Type B pancreatic cell (in vitro differentiated cells): ENCODE measurements around the gene TM4SF1. TPM values are rescaled to one million over a fixed set of nuclear protein-coding genes. Genes with fewer than 3 reads are reported as not detected.

Experiments
- DNase-seq: peaks from one replicate; pipeline ENCODE4 v3.0.0; 2021; ENCODE audit warnings: mixed read lengths; ENCODE audit not compliant: unreplicated experiment; ENCODE audit errors: extremely low spot score
- H3K27ac Mint-ChIP-seq: 2 replicates; pipeline ENCODE4 v1.8.0; 2021; ENCODE audit warnings: mild to moderate bottlenecking, mixed read lengths
- H3K27me3 Mint-ChIP-seq: 2 replicates; pipeline ENCODE4 v1.8.0; 2021; ENCODE audit warnings: mixed read lengths
- H3K36me3 Mint-ChIP-seq: 2 replicates; pipeline ENCODE4 v1.8.0; 2021; ENCODE audit warnings: mixed read lengths
- H3K4me1 Mint-ChIP-seq: one replicate; pipeline ENCODE4 v1.8.0; 2021; ENCODE audit warnings: mixed read lengths; ENCODE audit not compliant: unreplicated experiment
- H3K4me3 Mint-ChIP-seq: 2 replicates; pipeline ENCODE4 v1.8.0; 2021; ENCODE audit warnings: mild to moderate bottlenecking, mixed read lengths
- H3K9me3 Mint-ChIP-seq: 2 replicates; pipeline ENCODE4 v1.8.0; 2021; ENCODE audit warnings: mixed read lengths
- total RNA-seq: library from RNA; stranded (reverse); gene quantifications from 2 replicates; pipeline ENCODE4 v1.2.1, GENCODE V29; 2021; ENCODE audit warnings: low replicate concordance
- TF ChIP-seq, protein P1 (sequence below): fragments of 200-600 bp; sonication (generic); conservative IDR thresholded peaks from 2 replicates; pipeline ENCODE4 v1.5.0; 2021; ENCODE audit warnings: antibody characterized with exemption, mild to moderate bottlenecking

The TM4SF1 gene
- total RNA-seq, 1 donor from 2014 or later = 39.4 TPM

DNA sequence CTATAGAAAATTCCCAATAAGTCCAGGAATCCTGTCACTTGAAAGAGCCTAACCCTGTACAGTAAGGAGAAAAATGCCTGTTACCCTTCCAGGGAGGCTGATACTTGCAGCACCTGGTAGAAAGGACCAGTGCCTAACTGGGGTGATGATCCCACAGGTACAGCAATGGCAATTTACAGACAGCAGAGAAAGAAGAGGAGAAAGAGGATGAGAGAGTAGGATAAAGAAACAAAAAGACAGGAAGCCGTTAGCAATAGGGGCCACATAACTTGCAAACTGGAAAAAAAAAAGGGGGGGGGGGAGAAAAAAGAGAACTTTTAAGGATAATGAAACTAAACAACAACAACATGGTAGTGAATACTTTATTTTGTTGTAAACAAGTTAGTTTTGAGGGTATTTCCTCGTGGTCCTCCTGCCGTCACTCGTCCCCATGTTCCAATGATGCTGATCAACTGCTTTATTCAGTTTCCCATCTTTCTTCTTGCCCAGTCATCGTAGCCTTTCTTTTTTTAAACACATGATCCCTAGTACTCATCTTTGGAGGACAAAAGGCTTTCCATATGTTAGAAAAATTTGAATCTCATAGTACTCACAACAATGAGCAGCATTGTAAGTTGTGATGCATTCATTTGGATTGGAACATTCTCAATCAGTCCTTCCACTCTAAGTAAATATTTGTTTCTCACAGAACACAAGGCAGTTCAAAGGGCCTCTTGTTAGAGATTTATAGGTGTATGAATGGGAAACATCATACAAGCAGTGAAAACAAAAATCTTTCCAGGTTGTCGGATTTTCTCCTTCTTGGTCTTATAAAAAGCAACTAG, 8.6 kb downstream of the TM4SF1 start:
- peaks cover 3% of the 10 kb centered on the region for H3K36me3 Mint-ChIP-seq
- H3K4me3 Mint-ChIP-seq = no peak overlapping the region
- H3K4me1 Mint-ChIP-seq = peaks cover 32% of the 10 kb centered on the region
- H3K9me3 Mint-ChIP-seq = no peaks in the 10 kb centered on the region
- peak overlapping the region; percentile 69 for H3K27ac Mint-ChIP-seq
- TF ChIP-seq, protein P1, sequence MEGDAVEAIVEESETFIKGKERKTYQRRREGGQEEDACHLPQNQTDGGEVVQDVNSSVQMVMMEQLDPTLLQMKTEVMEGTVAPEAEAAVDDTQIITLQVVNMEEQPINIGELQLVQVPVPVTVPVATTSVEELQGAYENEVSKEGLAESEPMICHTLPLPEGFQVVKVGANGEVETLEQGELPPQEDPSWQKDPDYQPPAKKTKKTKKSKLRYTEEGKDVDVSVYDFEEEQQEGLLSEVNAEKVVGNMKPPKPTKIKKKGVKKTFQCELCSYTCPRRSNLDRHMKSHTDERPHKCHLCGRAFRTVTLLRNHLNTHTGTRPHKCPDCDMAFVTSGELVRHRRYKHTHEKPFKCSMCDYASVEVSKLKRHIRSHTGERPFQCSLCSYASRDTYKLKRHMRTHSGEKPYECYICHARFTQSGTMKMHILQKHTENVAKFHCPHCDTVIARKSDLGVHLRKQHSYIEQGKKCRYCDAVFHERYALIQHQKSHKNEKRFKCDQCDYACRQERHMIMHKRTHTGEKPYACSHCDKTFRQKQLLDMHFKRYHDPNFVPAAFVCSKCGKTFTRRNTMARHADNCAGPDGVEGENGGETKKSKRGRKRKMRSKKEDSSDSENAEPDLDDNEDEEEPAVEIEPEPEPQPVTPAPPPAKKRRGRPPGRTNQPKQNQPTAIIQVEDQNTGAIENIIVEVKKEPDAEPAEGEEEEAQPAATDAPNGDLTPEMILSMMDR = no peak
- H3K27me3 Mint-ChIP-seq = no peaks in the 10 kb centered on the region
- DNase-seq = no peak

DNA sequence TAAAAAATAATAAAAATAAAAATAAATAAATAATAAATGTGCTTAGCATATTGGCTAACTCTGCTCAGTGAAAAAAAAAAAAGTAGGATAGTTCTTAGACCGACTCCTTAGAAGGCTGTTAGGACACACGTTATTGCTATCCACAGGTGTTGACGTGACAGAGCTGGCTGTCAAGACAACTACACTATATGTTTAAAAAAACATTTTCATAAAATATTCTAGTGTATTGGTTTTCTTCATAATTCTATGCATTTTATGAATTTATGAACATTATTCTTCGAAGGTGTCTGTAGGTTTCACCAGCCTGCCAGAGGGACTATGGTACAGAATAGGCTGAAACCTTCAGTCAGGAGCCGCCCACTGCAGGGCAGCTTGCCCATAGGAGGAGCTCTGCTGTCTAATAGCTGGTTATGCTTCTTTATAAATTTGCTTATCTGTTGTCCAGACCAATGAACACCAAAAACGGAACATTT, 9.2 kb downstream of the TM4SF1 start:
- Mint-ChIP-seq H3K27me3 (no peaks in the 10 kb centered on the region), H3K9me3 (no peaks in the 10 kb centered on the region), H3K36me3 (peaks cover 3% of the 10 kb centered on the region), H3K27ac (peak overlapping the region; percentile 69), H3K4me1 (peaks cover 26% of the 10 kb centered on the region), H3K4me3 (no peak overlapping the region)
- TF ChIP-seq, protein P1 = no peak
- no peak for DNase-seq

DNA sequence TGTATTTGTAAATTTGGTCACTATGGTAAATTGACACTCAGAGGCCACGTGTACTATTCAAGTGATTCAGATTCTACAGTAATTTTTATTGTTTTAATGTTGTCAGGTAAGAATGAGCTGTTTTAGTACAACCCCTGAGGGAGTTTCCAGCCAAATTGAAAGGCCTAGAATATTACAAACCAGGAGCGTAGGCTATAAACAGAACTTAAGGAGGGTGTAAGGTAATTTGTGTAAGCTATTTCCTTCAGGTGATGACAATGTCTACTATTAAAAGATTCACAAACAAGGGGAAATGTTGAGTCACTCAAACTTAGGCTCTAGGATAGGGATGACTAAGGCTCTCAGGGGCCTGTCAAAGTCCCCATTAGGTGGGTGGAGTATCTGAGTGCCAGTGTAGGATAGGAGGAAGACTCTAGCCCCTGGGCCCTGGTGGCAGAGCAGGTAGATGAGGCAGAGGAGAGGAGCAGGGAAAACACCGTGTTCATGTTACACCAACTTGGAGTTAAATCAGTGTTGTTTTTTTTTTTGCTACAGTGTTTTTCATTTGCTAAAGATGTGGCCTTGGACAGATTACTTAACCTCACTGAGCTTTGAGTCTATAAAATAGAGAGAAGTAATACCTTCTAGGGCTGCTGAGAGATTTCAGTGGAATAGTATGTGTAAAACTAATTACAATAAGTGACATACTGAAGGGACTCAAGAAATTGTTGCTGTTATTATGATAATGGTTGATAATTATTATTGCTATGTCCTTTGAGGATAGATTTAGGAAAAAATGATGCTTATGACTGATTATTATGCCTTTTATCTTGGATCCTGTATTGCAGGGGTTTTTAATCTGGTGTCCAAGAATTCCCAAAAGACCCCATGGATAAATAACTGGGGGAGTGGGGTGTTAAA, 10.3 kb downstream of the TM4SF1 start:
- Mint-ChIP-seq H3K9me3 (no peaks in the 10 kb centered on the region), H3K4me3 (peak overlapping the region; percentile 51), H3K4me1 (peaks cover 27% of the 10 kb centered on the region), H3K27me3 (no peaks in the 10 kb centered on the region), H3K27ac (peak overlapping the region; percentile 87), H3K36me3 (no peaks in the 10 kb centered on the region)
- TF ChIP-seq, protein P1 = no peak
- DNase-seq = no peak

DNA sequence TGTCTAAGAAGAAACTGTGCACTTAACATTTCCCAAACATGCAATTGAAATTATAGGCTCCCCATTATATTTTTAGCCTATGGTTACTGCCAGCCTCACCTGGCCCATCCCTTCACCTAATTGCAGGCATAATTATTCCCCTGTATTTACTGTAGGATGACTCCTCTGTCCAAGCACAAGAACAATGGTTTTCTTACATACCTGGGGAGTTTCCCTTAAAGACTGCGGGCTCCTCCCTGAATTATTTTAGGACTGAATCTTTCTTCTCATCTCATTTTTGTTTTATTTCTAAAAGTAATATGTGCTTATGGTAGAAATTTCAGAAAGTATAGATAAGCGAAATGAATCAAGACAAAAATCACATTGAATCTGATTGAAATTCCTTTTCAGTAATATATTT, 11.4 kb downstream of the TM4SF1 start:
- TF ChIP-seq, protein P1 = no peak
- Mint-ChIP-seq H3K36me3 (no peaks in the 10 kb centered on the region), H3K4me1 (peaks cover 25% of the 10 kb centered on the region), H3K27me3 (no peaks in the 10 kb centered on the region), H3K27ac (no peak overlapping the region), H3K9me3 (no peaks in the 10 kb centered on the region), H3K4me3 (no peak overlapping the region)
- no peak for DNase-seq

DNA sequence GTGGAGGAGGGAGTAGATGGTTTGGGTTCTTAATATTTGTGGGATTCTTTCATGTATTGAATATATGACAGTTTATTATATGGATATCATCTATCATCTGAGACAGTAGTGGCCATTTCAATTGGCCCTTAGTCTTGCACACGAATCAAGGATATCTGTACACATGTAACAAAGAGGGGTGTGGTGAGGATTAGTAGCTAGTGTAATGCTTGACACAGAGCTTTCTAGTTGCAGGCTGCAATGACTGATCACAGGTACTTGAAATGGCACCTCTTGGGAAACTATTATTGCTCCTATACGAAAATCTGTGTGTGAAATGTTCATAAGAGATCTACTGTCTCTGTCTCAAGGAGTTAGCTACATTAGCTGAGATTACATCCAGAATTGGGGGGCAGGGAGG, 12.8 kb downstream of the TM4SF1 start:
- DNase-seq = no peak
- Mint-ChIP-seq H3K4me1 (peaks cover 16% of the 10 kb centered on the region), H3K27me3 (no peaks in the 10 kb centered on the region), H3K9me3 (no peaks in the 10 kb centered on the region), H3K36me3 (no peaks in the 10 kb centered on the region), H3K27ac (no peak overlapping the region), H3K4me3 (no peak overlapping the region)
- TF ChIP-seq, protein P1 = no peak
